Choroid plexus epithelial cell (primary cell): Measurements from ENCODE around the gene TLR10.

ENCODE experiments used
- DNase-seq: peaks from one replicate; pipeline ENCODE4 v3.0.0-alpha.2; 2010; ENCODE audit warnings: low read depth
- H3K4me3 ChIP-seq: 2 replicates; pipeline ENCODE4 v1.5.1; 2011; ENCODE audit warnings: low read depth, mild to moderate bottlenecking, control low read depth, low read length, moderate library complexity
- CTCF ChIP-seq: conservative IDR thresholded peaks from 2 replicates; pipeline ENCODE4 v1.5.1; 2011; ENCODE audit warnings: low read depth, mild to moderate bottlenecking, control low read depth, inconsistent platforms, low read length, moderate library complexity

The TLR10 gene

GRCh38 chr4:38738940-38739803 is 43.6 kb downstream of the TLR10 start:
- no peak overlapping the region for H3K4me3 ChIP-seq
- DNase-seq = no peak
- no peak for TF ChIP-seq CTCF

- TF ChIP-seq CTCF = no peak
- DNase-seq = no peak
These were observed 46.9 kb downstream of the TLR10 start for GRCh38 chr4:38735870-38736269.

GRCh38 chr4:38734911-38735310 is 47.9 kb downstream of the TLR10 start:
- no peak for TF ChIP-seq CTCF
- H3K4me3 ChIP-seq = no peak overlapping the region
- no peak for DNase-seq

More at GRCh38 chr4:38735870-38736269, 46.9 kb downstream of the TLR10 start:
- H3K4me3 ChIP-seq = no peak overlapping the region

- no peak for TF ChIP-seq CTCF
- no peak for DNase-seq
- H3K4me3 ChIP-seq = no peak overlapping the region
These were observed 48.3 kb downstream of the TLR10 start for GRCh38 chr4:38734446-38734845.

- DNase-seq = no peak
- no peak for TF ChIP-seq CTCF
- no peak overlapping the region for H3K4me3 ChIP-seq
These were observed 49.1 kb downstream of the TLR10 start for GRCh38 chr4:38733663-38734062.

GRCh38 chr4:38730830-38731646 is 51.8 kb downstream of the TLR10 start:
- peak; percentile 98 for TF ChIP-seq CTCF
- no peak overlapping the region for H3K4me3 ChIP-seq
- peak; percentile 95 for DNase-seq
